NCI-H774 (cell line): ENCODE measurements around the gene AHCY.
"Not testable (repeated sequence)": the region's sequence is repeated elsewhere in the genome, so short reads cannot be mapped to it uniquely, and the experiment has no call there.

Source experiments
- DNase-seq: peaks from one replicate; lab custom pipeline; 2025; lab: John Stamatoyannopoulos, UW

The AHCY gene

GRCh38 chr20:34254979-34255378 lies 48.2 kb downstream of the AHCY start:
- no peak for DNase-seq

- DNase-seq: not testable (repeated sequence)
Observed at GRCh38 chr20:34252431-34253086, 50.6 kb downstream of the AHCY start.

GRCh38 chr20:34251619-34252018 lies 51.5 kb downstream of the AHCY start:
- DNase-seq: no peak

- no peak for DNase-seq
Observed at GRCh38 chr20:34250005-34250404, 53.1 kb downstream of the AHCY start.

- no peak for DNase-seq
Observed at GRCh38 chr20:34249291-34249690, 53.9 kb downstream of the AHCY start.

- DNase-seq: no peak
Observed at GRCh38 chr20:34246126-34246626, 57.0 kb downstream of the AHCY start.

GRCh38 chr20:34243377-34243776 lies 59.8 kb downstream of the AHCY start:
- DNase-seq: no peak

GRCh38 chr20:34242879-34243278 lies 60.3 kb downstream of the AHCY start:
- DNase-seq: no peak

- DNase-seq: not testable (repeated sequence)
Observed at GRCh38 chr20:34242015-34242414, 61.1 kb downstream of the AHCY start.

- DNase-seq: no peak
Observed at GRCh38 chr20:34240693-34241615, 62.2 kb downstream of the AHCY start, which contains the start of gene ASIP. ASIP (plus strand) TSS chr20:34241423; CDS start chr20:34260375, 18,952 bp downstream.

GRCh38 chr20:34240121-34240520 lies 63.0 kb downstream of the AHCY start:
- DNase-seq: no peak

- no peak for DNase-seq
Observed at GRCh38 chr20:34237942-34238341, 65.2 kb downstream of the AHCY start.

GRCh38 chr20:34235875-34236274 lies 67.3 kb downstream of the AHCY start:
- no peak for DNase-seq

GRCh38 chr20:34233687-34234086 lies 69.5 kb downstream of the AHCY start:
- no peak for DNase-seq

- DNase-seq: no peak
Observed at GRCh38 chr20:34232494-34233087, 70.6 kb downstream of the AHCY start.

- no peak for DNase-seq
Observed at GRCh38 chr20:34231634-34232033, 71.5 kb downstream of the AHCY start.
